ENCODE results near the gene RPUSD4.
A peak's percentile ranks its signal among the peaks of the same experiment; 100 is the strongest.
"Not testable (repeated sequence)": the region's sequence is repeated elsewhere in the genome, so short reads cannot be mapped to it uniquely, and the experiment has no call there.

The RPUSD4 gene

DNA sequence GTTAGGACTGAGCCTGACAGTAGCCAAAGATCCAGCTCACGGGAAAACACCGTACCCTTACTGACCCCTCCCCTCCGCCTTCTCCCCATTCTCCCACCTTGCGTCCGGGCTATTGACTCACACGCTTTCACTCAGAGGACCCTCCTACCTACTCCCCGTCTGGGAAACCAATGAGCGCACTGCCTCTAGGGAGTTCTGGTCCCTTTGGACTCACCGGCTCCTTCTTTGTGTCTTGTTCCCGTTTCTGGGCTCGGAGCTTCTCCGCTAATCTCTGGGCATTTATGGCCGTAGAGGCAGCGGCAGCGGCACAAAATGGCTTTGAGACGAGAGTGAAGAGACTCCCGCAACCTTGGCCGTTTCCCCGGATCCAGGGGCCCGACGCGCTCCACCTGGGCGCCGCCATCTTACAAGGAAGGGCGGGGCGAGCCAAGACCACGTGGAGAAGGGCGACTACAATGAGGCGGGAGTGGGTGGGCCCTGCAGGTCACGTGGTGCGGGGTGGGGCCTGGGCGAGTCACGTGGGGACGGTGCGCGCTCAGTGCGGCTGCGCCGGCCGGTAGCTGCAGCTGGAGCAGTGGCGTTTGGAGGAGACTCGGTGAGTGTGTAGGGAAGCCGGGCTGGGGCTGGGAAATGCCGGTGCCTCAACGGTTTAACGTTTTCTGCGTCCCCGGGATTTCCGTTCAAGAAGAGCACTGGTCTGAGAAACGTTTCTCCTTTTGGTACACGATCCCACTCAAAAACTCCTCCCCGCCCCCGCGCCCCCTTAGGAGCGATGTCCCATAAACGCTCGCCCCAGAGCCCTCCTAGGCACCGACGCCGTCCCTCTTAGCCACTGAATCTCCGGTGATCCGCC lies at the start of gene RPUSD4, which contains the start of gene FAM118B:
Gene RPUSD4 (minus strand): TSS at position 415 of the 853 bp plus-strand sequence. CDS start 12 bp downstream, at position 403.
Gene FAM118B (plus strand): TSS at position 547 of the 853 bp plus-strand sequence. CDS start 23,220 bp downstream, outside the sequence.
- peak; percentile 94 for DNase-seq

GRCh38 chr11:126257764-126258163 lies 46.3 kb upstream of the RPUSD4 start:
- DNase-seq, result no peak

DNA sequence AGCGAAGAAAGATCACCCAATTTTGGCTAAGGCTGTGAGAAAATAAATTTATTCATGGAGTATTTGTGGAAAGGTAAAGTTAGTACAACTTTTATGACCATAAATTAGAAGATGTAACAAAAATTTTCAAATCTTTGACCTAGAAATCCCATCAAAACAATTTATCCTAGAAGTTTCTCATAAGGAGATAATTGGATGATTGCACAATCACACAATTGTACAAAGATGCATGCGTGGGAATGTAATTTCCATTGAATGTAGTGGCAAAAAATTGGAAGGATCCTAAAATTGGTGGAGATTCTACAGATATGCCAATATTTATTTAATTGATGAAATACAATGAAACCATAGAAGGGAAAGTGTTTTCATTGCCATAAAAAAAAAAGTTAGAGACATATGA lies 45.7 kb upstream of the RPUSD4 start:
- DNase-seq, result no peak

DNA sequence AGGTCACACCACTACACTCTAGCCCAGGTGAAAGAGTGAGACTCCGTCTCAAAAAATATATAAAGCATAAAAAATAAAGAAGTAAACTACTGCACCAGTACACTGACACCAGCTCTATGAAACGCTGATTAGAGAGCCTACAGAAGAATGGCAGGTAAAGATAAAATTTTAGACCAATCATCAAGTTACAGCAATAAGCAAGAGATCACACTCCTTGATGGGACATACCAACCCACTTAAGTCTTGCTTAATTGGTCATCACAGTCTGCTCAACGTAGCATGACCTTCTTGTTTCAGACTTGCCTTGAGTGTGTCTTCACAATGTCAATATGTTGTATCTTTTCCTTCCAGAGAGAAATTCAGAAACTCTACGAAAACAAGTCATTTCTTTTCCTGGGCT lies 44.8 kb upstream of the RPUSD4 start:
- DNase-seq, result no peak

GRCh38 chr11:126255507-126255906 lies 44.1 kb upstream of the RPUSD4 start:
- not testable (repeated sequence) for DNase-seq

DNA sequence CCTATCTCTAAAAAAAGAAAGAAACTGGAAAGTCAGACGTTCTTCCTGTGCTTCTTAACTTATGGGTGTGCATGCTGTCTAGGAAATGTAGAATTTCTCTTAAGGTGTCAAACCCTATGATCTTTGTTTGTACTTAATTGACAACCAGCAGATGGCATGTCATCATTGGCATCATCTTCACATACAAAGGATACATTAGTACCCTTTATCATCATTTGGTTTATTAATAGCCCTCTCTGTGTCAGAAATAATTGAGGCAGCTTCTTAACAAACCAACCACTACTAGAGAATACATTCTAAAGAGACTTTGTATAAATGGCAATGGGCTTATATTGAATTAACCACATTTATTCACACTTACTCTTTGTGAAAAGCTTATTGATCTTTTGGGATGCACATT lies 43.4 kb upstream of the RPUSD4 start:
- no peak for DNase-seq

DNA sequence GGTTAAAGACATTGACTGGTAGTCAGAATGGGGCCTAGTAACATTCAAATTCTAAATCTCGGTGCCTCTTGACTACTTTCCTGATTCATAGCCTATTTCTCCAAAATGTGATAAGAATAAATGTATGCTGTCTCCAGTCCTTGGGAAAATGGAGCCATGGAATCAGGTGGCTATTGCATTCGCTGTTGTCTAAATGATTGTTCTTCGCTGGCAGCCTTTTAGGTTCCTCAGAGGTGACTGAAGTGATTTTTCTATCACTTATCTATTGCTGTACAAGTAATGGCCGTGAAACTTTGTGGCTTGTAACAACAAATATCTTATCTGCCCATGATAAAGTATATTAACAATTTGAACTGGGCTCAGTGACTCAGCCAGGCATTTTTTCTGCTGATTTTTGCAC lies 41.8 kb upstream of the RPUSD4 start:
- no peak for DNase-seq

DNA sequence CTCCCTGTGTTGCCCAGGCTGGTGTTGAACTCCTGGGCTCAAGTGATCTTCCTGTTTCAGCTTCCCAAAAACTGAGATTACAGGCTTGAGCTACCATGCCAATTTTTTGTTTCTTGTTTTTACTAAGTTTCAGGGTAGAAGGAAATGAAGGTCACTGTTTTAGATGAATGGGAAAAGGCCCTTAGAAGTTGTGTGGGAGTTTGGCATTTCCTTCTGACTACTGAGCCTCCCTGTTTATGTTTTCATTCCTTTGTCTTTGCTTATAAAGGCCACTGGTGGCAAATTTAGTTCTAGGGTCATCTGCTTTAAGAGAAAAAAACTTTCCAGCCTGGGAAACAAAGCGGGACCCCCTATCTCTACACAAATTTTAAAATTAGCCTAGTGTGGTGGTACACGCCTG lies 35.2 kb upstream of the RPUSD4 start:
- no peak for DNase-seq

DNA sequence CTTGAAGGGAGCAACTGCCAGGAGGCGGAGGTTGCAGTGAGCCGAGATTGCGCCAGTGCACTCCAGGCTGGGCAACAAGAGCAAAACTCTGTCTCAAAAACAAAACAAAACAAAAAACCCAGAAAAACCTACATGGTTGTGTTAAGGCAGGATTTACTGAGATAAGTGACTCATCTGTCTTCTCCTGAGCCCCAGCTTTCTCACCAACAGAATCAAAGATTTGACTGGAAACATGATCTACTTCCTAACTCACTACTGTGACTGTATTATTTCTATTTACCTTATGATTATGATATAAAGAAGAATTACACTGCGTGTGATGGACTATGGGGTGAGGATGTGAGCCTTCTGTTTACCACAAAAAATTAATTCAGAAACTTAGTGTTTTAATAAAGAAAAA lies 21.9 kb upstream of the RPUSD4 start:
- no peak for DNase-seq

DNA sequence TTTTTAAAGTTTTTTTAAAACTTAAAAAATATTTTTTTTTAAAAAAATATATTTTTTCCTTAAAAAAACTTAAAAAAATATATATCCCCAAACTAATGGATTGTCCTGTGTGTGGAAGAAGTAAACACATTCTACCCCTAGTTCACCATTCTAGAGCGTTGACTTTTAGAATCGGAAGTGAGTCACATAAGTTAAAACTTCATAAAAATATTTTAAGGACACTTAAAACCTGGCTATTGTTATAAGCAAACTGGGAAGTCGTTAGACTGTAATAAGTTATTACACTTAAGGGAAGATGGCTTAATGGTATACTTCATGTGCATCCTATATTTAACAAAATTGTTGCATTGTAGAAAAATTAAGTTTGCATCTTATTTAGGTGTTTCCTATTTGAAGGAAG lies 21.2 kb upstream of the RPUSD4 start:
- no peak for DNase-seq

GRCh38 chr11:126231725-126232459 lies 20.4 kb upstream of the RPUSD4 start:
- DNase-seq, result no peak

- no peak for DNase-seq
Measured at GRCh38 chr11:126229858-126230540, 18.5 kb upstream of the RPUSD4 start.

DNA sequence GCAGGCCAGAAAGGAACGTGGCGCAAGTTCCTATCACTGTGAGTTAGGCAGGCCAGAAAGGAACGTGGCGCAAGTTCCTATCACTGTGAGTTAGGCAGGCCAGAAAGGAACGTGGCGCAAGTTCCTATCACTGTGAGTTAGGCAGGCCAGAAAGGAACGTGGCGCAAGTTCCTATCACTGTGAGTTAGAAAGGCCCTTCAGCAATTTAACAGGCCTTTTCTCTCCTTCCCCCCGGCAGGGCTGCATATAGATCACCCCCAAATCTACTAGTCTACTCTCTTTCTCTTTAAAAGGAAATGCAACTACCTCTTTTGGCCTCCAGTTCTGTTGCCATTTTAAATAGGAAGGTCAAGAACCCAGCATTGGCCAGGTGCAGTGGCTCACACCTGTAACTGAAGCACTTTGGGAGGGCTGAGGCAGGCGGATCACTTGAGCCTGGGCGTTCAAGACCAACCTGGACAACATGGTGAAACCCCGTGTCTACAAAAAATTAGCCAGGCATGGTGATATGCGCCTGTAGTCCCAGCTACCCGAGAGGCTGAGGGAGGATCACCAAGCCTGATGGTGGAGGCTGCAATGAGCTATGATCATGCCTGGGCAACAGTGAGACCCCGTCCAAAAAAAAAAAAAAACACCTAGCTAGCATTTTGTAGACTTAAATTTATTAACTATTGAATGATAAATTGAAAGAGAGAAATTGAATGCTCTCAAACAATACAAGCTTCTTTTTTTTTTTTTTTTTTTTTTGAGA lies 15.1 kb upstream of the RPUSD4 start:
- no peak for DNase-seq

- DNase-seq, result no peak
Measured at GRCh38 chr11:126225295-126225665, 13.8 kb upstream of the RPUSD4 start.

- no peak for DNase-seq
Measured at GRCh38 chr11:126224647-126225294, 13.3 kb upstream of the RPUSD4 start.

GRCh38 chr11:126219547-126219946 lies 8.1 kb upstream of the RPUSD4 start:
- DNase-seq, result no peak

DNA sequence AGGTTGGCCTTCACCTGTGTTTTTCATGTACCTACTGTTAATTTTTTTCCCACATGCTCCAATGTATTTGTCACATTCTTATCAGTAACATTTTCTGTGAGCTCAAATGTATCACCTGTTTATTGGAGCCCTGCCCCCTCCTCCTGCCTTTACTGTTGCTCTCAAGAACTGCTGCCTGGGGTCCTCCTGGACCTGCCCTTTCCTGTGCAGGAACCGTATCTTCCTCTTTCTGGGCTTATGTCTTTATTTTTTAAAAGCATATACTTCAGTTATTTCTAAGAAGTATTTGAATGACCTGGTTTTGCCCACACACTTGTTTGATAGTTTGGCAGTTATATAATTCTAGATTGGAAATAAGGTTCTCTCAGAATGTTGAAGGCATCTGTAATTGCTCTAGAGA lies 6.0 kb upstream of the RPUSD4 start:
- DNase-seq, result no peak

- DNase-seq, result no peak
Measured at GRCh38 chr11:126216526-126217305, 5.3 kb upstream of the RPUSD4 start.

DNA sequence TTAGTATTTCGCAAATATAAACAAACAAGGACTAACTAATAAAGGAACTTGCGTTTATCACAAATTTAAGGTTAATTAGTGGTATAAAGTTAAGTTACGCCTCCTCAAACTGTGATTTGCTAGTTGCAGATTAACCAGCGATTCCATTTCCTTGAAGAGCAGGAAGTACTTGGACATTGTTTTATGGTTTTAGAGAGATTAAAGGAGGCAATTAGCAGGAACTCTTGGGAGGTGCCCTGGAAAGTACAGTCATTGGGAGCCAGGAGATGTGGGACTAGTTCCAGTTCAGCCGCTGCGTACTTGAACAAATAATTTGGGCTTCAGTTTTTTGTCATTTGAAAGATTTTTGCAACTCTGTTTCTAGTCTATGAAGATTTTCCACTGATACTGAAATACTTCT lies 3.4 kb upstream of the RPUSD4 start:
- DNase-seq, result no peak

- DNase-seq, result no peak
Measured at GRCh38 chr11:126214441-126214840, 3.0 kb upstream of the RPUSD4 start.

- no peak for DNase-seq
Measured at GRCh38 chr11:126212089-126212660, 725 bp upstream of the RPUSD4 start.
